GM19023 (cell line): ENCODE measurements around the gene OTUD5.

ENCODE experiments used
- ATAC-seq: cut with Tn5 transposase; IDR thresholded peaks from one replicate; pipeline ENCODE4 v1.9.1; 2021; ENCODE audit warnings: mild to moderate bottlenecking, moderate library complexity; ENCODE audit not compliant: unreplicated experiment

OTUD5 gene

DNA sequence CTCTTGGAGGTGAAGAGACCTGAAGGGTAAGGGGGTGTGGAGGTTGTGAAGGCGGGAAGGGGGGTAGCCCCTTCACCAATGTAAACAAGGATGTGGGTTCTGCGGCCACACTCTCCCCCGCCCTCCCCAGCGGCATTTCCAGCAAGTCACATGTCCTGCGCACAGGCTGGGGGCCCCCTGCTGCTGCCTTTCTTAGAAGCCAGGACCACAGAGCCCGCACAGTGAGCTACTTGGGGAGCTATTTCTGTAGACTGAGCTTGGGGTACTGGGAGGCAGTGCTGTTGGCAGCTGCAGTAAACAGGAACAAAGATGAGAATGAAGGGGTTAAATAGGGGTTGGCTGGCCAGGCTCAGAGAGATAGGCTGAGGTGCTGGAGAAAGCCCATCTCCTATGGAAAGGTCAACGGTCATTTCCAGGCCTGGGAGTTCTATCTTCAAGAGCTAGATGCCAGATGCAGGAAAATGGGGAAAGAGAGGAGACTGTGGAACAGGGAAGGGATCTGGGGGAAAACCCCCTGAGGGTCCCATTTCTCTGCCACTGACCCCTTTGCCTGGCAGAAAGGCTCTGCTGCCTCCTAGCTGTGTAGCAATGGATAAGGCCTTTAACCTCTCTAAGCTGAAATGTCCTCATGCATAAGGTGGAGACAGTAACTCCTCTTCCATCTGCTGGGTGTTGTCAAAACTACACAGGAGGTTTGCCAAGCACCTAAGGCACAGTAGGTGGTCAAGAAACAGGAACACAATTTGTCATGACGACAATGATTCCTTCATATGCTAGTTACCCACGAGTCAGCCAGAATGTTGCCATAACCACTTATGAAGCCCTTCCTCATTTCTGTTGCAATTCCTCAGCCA is 20.1 kb downstream of the OTUD5 start:
- peak; percentile 57 for ATAC-seq

DNA sequence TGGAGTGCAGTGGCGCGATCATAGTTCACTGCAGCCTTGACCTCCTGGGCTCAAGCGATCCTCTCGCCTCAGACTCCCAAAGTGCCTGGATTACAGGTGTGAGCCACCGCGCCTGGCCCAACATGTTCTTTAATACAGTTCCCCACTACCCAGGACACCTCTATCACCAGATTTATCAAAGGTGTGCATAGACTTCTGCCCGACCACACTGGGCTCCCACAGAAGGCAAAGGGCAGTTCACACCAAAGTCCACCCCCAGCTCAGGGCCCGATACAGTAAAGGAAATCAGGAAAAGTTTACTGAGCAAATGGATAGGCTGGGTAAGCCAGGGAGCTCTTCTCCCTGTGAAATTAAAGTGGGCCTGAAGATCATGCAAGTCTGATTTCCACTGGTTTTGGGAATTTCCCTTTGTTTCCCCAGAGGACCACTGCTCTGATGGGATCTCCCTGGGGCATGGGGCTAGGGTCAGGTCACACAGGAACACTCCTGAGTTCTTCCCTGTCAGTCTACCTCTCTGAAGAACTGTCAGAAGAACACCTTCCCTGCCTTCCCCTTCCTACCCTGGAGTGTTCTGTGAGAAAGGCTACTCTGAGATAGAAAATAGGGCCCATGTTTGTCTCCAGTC is 20.9 kb downstream of the OTUD5 start:
- ATAC-seq: peak; percentile 1

DNA sequence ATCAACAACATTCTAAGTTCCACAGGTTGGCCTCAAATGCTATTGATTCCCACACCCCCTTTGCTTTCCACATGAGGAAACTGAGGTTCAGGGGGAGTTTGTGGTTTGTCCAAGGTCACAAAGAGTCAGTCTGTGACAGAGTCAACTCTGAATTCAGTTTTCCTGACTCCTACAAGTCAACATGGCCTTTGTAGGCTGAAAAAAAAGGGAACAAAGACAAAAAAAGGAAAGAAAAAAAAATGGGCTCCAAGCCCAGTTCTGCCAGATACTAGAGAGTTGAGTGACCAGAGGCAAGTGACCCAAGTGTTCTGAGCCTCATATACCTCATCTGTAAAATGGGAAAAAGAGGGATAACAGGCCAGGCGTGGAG is 22.1 kb downstream of the OTUD5 start:
- no peak for ATAC-seq

DNA sequence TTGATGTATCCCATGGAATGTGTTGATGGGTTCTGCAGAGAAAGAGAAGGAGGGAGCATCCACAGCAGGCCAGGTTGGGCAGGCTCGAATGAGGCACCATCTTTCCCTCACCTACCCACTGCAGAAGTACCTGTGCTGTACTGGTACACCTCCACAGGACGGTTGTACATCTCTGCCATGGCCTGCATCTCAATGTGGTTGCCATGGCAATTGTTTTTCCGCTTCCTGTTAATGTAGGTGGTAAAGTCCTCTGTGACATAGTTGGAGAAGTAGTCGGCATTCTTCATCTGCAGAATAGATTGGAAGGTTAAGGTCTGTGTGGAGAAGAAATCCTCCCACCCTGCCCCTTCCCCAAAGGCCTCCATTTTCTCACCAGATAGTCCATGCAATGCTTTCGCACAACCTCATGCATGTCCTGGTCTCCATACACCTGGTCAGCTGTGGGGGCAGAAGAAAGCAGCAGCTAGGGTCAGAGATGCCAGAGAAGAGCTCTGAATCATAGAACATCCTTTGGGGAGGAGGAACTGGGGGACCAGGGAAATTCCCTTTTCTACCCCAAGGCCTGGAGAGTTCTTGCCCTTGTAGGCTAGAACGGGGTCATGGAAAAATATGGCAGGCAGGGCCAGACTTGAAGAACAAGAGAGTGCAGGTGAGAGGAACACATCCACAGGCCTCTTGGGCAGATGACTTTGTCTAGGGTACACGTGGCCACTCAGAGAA is 22.7 kb downstream of the OTUD5 start:
- no peak for ATAC-seq

DNA sequence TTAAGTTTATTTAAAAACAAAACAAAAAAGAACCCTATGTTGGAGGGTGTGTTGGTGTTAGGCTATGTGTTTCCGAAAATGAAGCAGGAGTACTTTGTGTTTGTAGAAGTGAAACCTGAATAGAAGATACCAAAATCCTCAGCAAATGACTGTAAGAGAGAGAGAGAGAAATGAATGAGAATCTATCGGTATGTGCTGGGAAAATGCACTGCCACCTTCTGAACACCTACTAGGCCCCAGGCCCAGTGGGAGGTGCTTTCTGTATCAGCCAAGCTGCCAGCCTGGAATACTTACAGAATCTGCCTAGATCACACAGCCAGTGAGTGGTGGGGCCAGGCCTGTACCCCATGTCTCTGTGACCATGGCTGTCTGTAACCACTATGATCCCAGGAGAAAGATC is 23.6 kb downstream of the OTUD5 start:
- no peak for ATAC-seq

DNA sequence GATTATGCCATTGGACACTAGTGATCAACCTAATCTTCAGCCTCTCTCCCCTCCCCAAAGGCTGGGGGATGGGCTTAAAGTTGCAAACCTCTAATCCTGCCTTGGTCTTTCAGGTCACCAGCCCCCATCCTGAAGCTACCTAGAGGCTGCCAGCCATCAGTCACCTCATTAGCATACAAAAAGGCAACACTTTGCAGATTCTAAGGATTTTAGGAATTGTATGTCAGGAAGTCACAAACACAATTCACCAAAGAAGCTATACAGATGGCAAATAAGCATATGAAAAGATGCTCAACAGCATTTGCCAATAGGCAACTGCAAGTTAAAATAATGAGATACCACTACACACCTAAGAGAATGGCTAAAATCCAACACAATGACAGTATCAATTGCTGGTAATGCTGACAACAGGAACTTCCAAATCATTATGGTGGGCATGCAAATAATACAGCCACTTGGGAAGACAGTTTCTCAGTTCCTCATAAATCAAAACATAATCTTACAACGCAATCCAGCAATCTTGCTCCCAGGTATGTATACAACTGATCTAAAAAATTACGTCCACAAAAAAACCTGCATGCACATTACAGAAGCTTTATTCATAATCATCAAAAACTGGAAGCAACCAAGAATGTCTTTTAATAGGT is 29.5 kb downstream of the OTUD5 start:
- ATAC-seq: no peak

DNA sequence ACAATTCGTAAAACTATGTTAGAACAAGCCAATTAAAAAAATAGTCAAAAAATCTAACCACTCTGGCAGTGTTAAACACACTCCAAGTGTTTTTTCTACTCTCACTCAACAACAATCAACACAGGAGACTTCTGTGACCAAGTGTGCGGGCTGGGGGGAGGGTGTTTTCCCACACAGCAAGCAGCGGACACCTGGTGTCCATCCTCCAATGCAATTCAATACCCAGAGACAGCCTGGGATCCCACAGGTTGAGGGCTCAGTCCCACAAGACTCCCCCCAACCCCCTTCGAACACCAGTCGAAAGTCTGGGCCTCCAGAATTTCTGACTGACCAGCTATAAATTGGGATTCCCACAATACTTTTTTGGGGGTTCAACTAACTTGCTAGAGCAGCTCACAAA is 30.3 kb downstream of the OTUD5 start:
- no peak for ATAC-seq

DNA sequence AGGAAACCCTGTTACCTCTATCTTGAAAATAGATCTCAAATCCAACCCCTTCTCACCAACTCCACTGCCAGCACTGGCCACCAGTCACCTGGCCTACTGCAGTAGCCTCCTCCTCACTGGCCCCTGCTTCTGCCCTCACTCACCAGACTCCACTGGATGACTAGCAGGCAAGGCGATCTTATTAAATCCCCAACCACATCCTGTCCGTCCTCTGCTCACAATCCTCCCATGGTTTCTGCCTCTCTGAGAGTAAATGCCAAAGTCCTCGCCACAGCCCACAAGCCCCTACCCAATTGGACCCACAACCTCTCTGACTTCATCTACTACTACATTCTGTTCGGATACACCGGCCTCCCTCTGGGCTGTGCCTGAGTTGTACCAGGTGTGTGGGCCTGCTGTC is 33.1 kb downstream of the OTUD5 start:
- ATAC-seq: no peak

DNA sequence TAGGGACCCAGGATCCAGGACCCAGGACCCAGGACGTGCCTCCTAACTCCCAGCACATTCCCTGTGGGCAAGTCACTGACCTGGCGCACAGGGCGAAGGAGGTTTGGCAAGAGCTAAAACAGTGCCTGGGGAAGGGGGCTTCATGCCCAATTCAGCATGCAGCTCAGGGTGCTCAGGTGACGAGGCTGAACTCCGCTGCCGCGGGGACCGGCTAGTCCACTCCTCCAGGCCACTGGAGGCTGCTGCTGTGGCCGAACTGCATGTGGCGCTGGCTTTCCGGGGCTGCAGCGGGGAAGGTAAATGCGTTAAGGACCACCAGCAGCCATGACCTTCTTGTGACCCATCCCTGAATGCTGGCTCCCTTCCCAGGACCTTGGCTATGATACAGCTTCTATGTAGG is 33.6 kb downstream of the OTUD5 start:
- ATAC-seq: no peak

DNA sequence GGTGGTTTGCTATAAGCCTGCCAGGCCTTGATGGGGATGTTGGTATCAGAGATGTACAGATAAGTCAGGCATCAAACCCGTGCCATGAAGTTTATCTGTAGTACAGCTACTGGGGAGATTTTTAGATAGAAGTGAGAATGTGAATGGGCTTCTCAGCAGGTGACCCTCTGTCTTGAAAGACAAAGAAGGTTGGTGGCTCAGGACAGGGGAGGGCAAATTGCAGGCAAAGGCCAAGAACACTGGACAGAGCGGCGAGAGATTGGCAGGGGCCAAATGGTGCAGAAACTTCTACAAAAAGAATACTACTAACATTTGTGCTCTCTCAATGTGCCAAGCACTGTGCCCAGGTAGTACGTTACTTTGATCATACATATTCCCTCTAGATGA is 36.7 kb downstream of the OTUD5 start:
- ATAC-seq: no peak

DNA sequence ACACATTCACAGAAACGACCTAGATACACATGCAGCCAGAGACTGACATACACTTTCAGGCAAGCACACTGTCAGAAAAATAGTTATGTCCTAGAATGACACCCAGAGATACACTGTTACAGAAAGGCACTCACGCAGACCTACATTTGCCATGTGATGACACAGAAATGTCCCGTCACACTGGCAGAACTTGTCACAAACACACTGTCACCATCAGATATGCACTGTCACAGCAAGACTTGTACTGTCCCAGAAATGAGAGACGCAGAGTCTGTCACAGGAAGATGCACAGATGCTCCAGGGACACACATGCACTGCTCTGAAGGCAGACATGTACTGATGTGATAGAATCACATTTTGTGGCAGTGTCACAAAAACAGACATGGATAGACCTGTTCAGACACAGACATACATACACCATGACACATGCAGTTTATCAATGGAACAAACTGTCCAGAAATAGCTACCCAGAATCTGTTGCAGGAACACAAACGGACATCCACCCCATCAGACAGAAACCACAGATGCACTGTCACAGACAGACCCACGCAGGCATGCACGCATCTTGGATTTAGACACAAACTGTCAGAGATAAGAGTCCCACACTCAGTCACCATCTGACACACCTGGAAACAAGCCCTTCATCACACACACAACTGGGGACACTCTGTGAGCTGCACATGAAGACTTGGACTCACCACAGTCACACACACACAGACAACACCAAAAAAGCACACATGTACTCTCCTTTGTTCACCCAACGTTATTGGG is 37.3 kb downstream of the OTUD5 start:
- ATAC-seq: no peak

DNA sequence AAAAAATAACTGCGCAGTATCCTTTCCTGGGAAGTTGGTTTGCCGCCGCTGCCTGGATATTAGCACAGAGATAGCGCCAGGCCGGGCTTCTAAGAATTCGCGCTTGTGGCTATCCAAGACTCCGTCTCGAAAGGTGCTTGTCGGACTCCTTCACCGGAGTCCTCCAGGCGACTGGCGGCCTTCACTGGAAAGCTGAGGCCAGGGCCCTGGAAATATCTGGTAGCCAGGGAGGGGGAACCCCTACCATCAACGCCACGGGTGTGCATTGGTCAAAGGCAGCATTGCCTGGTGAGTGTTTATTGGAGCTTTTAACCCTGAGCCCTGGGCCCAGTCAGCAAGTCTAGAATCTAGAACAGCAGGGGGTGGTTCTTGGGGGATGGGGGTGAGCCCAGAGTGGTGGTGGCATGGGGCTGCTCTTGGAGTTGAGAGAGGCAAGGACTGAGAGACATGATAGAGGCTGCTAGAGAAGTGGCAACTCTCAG is 38.0 kb downstream of the OTUD5 start:
- ATAC-seq: peak; percentile 17

DNA sequence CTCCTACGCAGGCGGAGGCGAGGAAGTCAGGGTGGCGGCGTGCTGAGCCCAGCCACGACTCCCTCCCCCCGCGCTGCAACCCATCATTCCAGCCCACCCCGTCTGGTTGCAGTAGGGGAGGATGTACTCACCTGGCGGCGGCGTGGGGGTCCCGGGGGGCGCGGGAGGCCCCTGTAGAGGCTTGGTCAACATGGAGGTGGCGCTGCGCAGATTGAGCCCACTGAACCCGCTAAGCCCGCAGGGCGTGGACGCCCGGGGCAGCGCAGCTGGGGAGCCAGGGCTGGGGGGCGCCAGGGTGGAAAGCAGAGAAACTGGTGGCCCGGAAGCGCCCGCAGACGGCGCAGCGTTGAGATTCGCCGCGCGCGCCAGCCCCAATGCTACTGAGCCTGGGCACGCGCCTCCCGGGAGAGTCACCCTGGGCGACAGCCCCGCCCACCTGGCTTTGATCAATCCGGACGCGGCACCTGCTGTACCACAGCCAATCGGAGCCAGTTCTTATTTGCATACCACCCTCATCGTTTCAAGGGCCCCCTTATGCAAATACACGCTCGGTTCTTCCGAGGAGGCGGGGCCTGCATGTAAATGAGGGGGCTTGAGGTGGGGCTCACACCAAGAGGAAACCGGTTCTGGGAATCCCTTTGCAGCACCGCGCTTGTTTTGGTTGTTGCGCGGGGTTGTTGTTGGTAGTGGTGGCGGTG is 38.6 kb downstream of the OTUD5 start, which contains the start of gene PIM2:
Gene PIM2 (minus strand): TSS at position 382 of the 698 bp plus-strand sequence. CDS start 190 bp downstream, at position 192.
- peak; percentile 60 for ATAC-seq

DNA sequence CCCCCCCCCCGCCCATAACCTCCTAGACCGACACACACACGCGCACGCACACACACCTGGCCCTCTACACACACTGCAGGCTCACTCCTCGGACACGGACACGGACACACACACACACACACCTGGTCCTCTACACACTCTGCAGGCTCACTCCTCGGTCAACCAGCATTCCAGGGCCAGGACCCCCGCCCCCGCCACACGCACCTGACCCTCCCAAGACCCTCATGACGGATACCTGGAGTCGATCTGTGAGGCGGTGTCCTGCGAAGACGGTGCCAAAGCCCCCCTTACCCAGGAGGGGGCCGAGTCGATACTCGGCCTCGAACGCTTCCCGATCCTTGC is 39.1 kb downstream of the OTUD5 start:
- no peak for ATAC-seq

DNA sequence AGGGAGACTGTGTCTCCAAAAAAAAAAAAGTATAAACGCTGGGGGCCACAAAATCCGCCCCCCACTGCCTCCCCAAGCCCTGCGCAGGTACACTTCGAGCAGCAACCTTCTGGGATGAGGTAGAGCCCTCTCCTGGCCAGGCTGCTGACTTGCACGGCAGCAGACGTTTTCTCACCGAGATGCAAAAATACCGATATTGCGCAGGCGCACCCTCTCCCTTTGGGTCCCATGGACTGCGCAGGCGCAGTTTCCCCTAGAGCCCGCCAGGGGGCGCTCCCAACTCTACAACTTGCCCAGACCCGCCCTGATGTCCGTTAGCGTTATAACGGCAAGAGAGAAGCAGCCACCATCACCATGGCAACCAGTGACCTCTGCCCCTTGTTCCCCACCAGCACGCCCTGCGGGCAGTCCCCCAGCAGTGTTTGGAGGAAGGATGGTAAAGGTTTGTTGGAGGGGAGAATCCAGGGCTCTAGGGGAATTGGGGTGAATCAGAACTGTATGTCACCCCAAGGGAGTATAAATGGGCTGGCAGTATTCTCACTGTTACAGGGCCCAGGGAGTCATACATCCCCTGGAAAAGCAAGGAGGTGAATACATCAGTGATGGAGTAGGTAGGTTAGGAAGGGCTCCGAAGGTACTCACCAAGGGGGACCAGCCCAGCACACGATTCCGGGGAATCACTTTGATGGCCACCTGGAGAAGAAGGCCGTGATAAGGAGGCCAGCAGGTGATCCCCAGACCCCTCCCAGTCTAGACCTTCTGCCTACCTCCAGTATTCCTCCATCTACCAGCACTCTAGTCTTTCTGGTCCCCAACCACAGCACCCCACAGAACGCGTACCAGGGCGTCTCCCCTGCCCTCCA is 40.0 kb downstream of the OTUD5 start:
- ATAC-seq: peak; percentile 28

DNA sequence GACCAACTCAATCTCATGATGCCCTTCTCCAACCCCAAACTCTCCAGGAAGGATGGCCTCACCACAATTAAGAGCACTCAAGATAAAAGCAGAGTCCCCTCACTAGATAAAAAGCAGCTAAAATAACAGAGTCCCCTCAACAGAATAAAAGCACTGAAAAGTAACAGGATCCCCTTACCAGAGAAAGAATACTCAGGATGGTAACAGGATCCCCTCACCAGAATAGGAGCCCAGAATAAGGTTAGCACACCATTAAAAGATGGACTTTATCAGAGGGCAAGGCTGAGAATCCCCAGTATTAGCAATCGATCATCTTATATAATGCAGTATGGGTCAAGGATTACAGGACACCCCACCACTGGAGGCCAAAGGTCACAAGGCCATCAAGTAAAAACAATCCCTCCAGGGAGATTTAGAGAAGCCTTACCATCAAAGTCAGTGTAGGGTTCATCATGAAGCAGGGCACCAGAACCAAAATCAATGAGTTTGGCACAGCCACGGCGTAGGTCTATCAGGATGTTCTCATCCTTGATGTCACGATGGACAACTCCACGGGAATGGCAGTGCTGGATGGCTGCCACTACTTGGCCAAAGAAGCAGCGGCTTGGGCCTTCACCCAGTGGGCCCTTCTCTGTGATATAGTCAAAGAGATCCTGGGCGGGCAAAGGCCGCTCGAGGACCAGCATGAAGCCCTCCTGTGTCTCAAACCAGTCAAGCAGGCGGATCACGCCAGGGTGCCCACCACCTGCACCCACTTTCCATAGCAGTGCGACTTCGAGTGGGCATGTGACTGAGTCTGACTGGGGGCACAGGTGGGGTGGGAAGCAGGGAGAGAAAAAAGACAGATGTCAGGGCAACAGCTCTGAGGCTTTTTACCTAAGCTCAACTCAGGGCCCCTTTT is 42.6 kb downstream of the OTUD5 start:
- no peak for ATAC-seq

DNA sequence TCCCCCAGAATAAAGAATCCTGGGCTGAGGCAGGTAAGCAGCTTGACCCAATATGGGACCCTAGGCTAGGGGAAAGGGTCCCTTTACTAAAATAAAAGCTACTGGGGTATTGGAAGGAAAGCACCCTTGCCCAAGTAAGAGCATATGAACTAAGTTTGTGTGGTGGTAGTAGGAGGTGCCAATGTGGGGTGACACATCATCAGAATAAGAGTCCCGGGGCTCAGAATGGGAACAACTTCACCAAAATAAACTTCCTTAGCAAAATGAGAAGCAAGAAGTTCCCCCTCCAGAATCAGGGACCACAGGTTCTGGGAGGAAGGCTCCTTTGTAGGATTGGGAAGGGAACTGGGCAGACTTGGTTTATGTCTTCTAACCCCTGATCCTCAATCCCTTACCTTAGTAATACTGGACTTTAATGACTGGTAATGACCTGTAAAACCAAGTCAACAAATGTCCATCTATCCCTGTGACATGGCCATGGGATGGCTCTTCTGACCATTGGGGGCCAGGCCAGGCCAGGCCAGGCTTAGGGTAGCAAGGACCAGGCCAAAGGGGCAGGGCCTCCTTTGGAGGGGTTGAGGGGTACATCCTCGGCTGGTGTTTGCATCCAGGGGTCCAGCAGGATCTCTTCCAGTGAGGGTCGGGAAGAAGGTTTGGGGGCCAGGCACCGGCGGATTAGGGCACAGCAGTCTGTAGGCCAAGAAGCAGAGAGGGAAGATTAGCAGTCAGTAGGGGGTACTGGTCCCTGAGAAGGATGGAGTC is 43.6 kb downstream of the OTUD5 start:
- no peak for ATAC-seq
